K562 (cell line): ENCODE measurements around the gene MARCHF3. TPM values are rescaled to one million over a fixed set of nuclear protein-coding genes. Genes with fewer than 3 reads are reported as not detected.

ENCODE experiments used
- FOXK1 ChIP-seq: sonication (generic); formaldehyde crosslinking; IDR thresholded peaks from 2 replicates; pipeline ENCODE4 v1.8.0; 2022; ENCODE audit warnings: missing genetic modification reagents, mild to moderate bottlenecking, borderline replicate concordance
- GTF2F1 ChIP-seq: IDR thresholded peaks from 2 replicates; pipeline ENCODE4 v1.6.1; 2011; ENCODE audit warnings: low read depth, low read length, improper control_type of control experiment
- HDAC1 ChIP-seq, 2 experiments: fragments of 450-650 bp; IDR thresholded peaks; 2 replicates each; pipeline ENCODE4 v1.6.1; 2016 to 2017; ENCODE audit warnings: inconsistent platforms in 1 of 2, mild to moderate bottlenecking in 1 of 2, moderate library complexity in 1 of 2
- HDAC2 ChIP-seq: fragments of 450-650 bp; IDR thresholded peaks from 2 replicates; pipeline ENCODE4 v1.6.1; 2016; ENCODE audit warnings: mild to moderate bottlenecking
- KDM5B ChIP-seq: fragments of 200-600 bp; sonication (generic); IDR thresholded peaks from 2 replicates; pipeline ENCODE4 v1.6.1; 2012; ENCODE audit warnings: low read depth, mild to moderate bottlenecking, moderate library complexity, low read length, control low read depth, inconsistent platforms; ENCODE audit not compliant: insufficient replicate concordance
- RBM17 ChIP-seq: fragments of 200-400 bp; formaldehyde crosslinking; IDR thresholded peaks from 2 replicates; pipeline ENCODE4 v1.6.1; 2017; ENCODE audit warnings: low read depth, mild to moderate bottlenecking, low read length, borderline replicate concordance
- TOE1 ChIP-seq, 2 experiments: fragments of 450-650 bp in 1 of 2; sonication (generic) in 1 of 2; formaldehyde crosslinking in 1 of 2; IDR thresholded peaks; 2 replicates each; pipeline versions ENCODE4 v1.7.1 to v1.8.0; 2016 to 2022; ENCODE audit warnings: borderline replicate concordance in 2 of 2, mild to moderate bottlenecking in 2 of 2, antibody characterized with exemption in 1 of 2, inconsistent platforms in 1 of 2, low read depth in 1 of 2, missing genetic modification reagents in 1 of 2, moderate library complexity in 1 of 2
- TRIM24 ChIP-seq, 2 experiments: fragments of 450-650 bp; IDR thresholded peaks; 2 replicates each; pipeline ENCODE4 v1.6.1; 2016
- ZNF232 ChIP-seq: sonication (generic); formaldehyde crosslinking; IDR thresholded peaks from 2 replicates; pipeline ENCODE4 v1.8.0; 2022; ENCODE audit warnings: mild to moderate bottlenecking, missing genetic modification reagents
- ZNF24 ChIP-seq: fragments of 450-650 bp; IDR thresholded peaks from 2 replicates; pipeline ENCODE4 v1.6.1; 2016
- polyA plus RNA-seq, 8 experiments: library from polyadenylated mRNA; depleted of rRNA in 4 of 8; stranded (reverse) in 5 of 8; unstranded in 3 of 8; fragments of >200 nt; fragmentation: Nextera tagmentation in 2 of 8; fragmentation: Illumina TruSeq in 1 of 8; extraction: Ambion mirVana in 2 of 8; extraction: Trizol in 1 of 8; gene quantifications; 2 replicates each; pipeline versions ENCODE4 v1.2.1 to v1.2.3, GENCODE V29; 2011 to 2014; ENCODE audit warnings: inconsistent platforms in 1 of 8, missing spikeins in 1 of 8
- total RNA-seq, 7 experiments: library from RNA; depleted of rRNA in 6 of 7; stranded (reverse); fragments of >200 nt in 6 of 7; fragmentation: Illumina TruSeq in 2 of 7; extraction: Trizol in 2 of 7; gene quantifications; 2 replicates each; pipeline versions ENCODE4 v1.2.1 to v1.2.3, GENCODE V29; 2011 to 2021; ENCODE audit warnings: low replicate concordance in 1 of 7
- TF ChIP-seq, protein P1 (sequence below): fragments of 450-650 bp; IDR thresholded peaks from 2 replicates; pipeline ENCODE4 v1.6.1; 2017; ENCODE audit warnings: antibody characterized with exemption, mild to moderate bottlenecking
- TF ChIP-seq, protein P2 (sequence below): fragments of 450-650 bp; conservative IDR thresholded peaks from 2 replicates; pipeline ENCODE4 v1.6.1; 2016; ENCODE audit warnings: missing genetic modification characterization, low read depth, mild to moderate bottlenecking, missing compliant biosample characterization, moderate library complexity
- TF ChIP-seq, protein P3 (sequence below): fragments of 450-650 bp; conservative IDR thresholded peaks from 2 replicates; pipeline ENCODE4 v1.6.1; 2016; ENCODE audit warnings: missing genetic modification characterization, low read depth, mild to moderate bottlenecking, control low read depth, missing compliant biosample characterization
- TF ChIP-seq, protein P4 (sequence below): fragments of 450-650 bp; IDR thresholded peaks from 2 replicates; pipeline ENCODE4 v1.7.1; 2018; ENCODE audit warnings: mild to moderate bottlenecking, low read depth; ENCODE audit not compliant: partially characterized antibody
- TF ChIP-seq, protein P5 (sequence below): fragments of 450-650 bp; formaldehyde crosslinking; IDR thresholded peaks from 2 replicates; pipeline ENCODE4 v1.4.0; 2020; ENCODE audit warnings: mild to moderate bottlenecking, mixed read lengths

MARCHF3 gene
- total and polyA plus RNA-seq, 9 of the 15 experiments (the other 6 are each of a cell fraction or from before 2014, with no cell fraction given) = 5.6 to 37.4 (median 16.5) TPM

DNA sequence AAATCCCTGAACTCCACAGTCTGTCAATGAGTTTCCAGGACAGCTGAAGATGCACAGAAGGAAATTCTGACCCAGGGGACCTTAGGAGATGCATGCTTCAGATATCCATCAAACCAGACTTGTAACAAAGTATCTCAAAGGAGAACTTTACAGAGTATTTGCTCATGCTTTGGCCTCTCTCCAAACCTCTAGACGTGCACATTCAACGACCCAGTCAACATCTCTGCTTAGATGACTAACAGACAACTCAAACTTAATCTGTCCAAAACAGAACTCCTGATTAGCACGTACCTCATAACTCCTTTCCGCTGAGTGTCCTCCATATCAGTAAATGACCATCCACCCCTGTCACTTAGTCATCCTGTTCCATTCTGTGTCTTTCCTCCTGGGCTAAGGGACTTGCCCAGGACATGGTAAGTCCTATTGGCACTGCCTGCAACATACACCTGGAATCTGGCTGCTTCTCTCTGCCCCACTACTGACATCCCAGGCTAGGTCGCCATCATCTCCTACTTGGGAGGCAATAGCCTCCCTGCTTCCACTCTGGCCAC is 146.0 kb downstream of the MARCHF3 start (continued):
- TF ChIP-seq, protein P1, sequence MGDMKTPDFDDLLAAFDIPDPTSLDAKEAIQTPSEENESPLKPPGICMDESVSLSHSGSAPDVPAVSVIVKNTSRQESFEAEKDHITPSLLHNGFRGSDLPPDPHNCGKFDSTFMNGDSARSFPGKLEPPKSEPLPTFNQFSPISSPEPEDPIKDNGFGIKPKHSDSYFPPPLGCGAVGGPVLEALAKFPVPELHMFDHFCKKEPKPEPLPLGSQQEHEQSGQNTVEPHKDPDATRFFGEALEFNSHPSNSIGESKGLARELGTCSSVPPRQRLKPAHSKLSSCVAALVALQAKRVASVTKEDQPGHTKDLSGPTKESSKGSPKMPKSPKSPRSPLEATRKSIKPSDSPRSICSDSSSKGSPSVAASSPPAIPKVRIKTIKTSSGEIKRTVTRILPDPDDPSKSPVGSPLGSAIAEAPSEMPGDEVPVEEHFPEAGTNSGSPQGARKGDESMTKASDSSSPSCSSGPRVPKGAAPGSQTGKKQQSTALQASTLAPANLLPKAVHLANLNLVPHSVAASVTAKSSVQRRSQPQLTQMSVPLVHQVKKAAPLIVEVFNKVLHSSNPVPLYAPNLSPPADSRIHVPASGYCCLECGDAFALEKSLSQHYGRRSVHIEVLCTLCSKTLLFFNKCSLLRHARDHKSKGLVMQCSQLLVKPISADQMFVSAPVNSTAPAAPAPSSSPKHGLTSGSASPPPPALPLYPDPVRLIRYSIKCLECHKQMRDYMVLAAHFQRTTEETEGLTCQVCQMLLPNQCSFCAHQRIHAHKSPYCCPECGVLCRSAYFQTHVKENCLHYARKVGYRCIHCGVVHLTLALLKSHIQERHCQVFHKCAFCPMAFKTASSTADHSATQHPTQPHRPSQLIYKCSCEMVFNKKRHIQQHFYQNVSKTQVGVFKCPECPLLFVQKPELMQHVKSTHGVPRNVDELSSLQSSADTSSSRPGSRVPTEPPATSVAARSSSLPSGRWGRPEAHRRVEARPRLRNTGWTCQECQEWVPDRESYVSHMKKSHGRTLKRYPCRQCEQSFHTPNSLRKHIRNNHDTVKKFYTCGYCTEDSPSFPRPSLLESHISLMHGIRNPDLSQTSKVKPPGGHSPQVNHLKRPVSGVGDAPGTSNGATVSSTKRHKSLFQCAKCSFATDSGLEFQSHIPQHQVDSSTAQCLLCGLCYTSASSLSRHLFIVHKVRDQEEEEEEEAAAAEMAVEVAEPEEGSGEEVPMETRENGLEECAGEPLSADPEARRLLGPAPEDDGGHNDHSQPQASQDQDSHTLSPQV = peak; percentile 67; the same call in 1 of the 2 replicates
- TF ChIP-seq, protein P2, sequence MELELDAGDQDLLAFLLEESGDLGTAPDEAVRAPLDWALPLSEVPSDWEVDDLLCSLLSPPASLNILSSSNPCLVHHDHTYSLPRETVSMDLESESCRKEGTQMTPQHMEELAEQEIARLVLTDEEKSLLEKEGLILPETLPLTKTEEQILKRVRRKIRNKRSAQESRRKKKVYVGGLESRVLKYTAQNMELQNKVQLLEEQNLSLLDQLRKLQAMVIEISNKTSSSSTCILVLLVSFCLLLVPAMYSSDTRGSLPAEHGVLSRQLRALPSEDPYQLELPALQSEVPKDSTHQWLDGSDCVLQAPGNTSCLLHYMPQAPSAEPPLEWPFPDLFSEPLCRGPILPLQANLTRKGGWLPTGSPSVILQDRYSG = 0 out of 2 replicates have a peak, but pooled peaks have one; percentile 61
- TF ChIP-seq, protein P3, sequence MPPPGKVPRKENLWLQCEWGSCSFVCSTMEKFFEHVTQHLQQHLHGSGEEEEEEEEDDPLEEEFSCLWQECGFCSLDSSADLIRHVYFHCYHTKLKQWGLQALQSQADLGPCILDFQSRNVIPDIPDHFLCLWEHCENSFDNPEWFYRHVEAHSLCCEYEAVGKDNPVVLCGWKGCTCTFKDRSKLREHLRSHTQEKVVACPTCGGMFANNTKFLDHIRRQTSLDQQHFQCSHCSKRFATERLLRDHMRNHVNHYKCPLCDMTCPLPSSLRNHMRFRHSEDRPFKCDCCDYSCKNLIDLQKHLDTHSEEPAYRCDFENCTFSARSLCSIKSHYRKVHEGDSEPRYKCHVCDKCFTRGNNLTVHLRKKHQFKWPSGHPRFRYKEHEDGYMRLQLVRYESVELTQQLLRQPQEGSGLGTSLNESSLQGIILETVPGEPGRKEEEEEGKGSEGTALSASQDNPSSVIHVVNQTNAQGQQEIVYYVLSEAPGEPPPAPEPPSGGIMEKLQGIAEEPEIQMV (tag) = no peak
- no peak for TF ChIP-seq KDM5B
- no peak for TF ChIP-seq ZNF232 (CRISPR knock-in tag)
- TF ChIP-seq, protein P4, sequence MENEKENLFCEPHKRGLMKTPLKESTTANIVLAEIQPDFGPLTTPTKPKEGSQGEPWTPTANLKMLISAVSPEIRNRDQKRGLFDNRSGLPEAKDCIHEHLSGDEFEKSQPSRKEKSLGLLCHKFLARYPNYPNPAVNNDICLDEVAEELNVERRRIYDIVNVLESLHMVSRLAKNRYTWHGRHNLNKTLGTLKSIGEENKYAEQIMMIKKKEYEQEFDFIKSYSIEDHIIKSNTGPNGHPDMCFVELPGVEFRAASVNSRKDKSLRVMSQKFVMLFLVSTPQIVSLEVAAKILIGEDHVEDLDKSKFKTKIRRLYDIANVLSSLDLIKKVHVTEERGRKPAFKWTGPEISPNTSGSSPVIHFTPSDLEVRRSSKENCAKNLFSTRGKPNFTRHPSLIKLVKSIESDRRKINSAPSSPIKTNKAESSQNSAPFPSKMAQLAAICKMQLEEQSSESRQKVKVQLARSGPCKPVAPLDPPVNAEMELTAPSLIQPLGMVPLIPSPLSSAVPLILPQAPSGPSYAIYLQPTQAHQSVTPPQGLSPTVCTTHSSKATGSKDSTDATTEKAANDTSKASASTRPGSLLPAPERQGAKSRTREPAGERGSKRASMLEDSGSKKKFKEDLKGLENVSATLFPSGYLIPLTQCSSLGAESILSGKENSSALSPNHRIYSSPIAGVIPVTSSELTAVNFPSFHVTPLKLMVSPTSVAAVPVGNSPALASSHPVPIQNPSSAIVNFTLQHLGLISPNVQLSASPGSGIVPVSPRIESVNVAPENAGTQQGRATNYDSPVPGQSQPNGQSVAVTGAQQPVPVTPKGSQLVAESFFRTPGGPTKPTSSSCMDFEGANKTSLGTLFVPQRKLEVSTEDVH = no peak
- TF ChIP-seq, protein P5, sequence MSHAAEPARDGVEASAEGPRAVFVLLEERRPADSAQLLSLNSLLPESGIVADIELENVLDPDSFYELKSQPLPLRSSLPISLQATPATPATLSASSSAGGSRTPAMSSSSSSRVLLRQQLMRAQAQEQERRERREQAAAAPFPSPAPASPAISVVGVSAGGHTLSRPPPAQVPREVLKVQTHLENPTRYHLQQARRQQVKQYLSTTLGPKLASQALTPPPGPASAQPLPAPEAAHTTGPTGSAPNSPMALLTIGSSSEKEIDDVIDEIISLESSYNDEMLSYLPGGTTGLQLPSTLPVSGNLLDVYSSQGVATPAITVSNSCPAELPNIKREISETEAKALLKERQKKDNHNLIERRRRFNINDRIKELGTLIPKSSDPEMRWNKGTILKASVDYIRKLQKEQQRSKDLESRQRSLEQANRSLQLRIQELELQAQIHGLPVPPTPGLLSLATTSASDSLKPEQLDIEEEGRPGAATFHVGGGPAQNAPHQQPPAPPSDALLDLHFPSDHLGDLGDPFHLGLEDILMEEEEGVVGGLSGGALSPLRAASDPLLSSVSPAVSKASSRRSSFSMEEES (CRISPR knock-in tag) = no peak
- no peak for TF ChIP-seq RBM17
- TF ChIP-seq HDAC1 (IDR thresholded peaks at IDR 0.05) = peak; percentile 6 to 98; a peak in 2 of 4 replicates
- TF ChIP-seq GTF2F1 = no peak
- TF ChIP-seq HDAC2 = peak; percentile 98
- peak; percentile 74 for TF ChIP-seq TOE1 (IDR thresholded peaks at IDR 0.05; ENCODE audit: borderline replicate concordance)
- TF ChIP-seq TOE1 (CRISPR knock-in tag; IDR thresholded peaks at IDR 0.05; ENCODE audit: borderline replicate concordance, low read depth) = no peak
- peak; percentile 72; the same call in 1 of the 2 replicates for TF ChIP-seq ZNF24
- TF ChIP-seq FOXK1 (CRISPR knock-in tag) = 0 out of 2 replicates have a peak, but pooled peaks have one; percentile 47
- TF ChIP-seq TRIM24 (IDR thresholded peaks at IDR 0.05) = peak; percentile 98 to 99
